Renal cortical epithelial cell (primary cell): ENCODE measurements around the gene SLC34A3. TPM values are rescaled to one million over a fixed set of nuclear protein-coding genes. Genes with fewer than 3 reads are reported as not detected.
"Not testable (repeated sequence)": the region's sequence is repeated elsewhere in the genome, so short reads cannot be mapped to it uniquely, and the experiment has no call there.

Source experiments
- DNase-seq: peaks from one replicate; pipeline ENCODE4 v3.0.0-alpha.2; 2011; ENCODE audit warnings: low read depth
- total RNA-seq: library from RNA; depleted of rRNA; stranded (reverse); fragments of >200 nt; gene quantifications from 2 replicates; pipeline ENCODE4 v1.2.3, GENCODE V29; 2014

The SLC34A3 gene
- total RNA-seq, 1 donor from 2014 or later, result not detected

- no peak for DNase-seq
Observed at GRCh38 chr9:137241490-137242268, 11.0 kb downstream of the SLC34A3 start.

DNA sequence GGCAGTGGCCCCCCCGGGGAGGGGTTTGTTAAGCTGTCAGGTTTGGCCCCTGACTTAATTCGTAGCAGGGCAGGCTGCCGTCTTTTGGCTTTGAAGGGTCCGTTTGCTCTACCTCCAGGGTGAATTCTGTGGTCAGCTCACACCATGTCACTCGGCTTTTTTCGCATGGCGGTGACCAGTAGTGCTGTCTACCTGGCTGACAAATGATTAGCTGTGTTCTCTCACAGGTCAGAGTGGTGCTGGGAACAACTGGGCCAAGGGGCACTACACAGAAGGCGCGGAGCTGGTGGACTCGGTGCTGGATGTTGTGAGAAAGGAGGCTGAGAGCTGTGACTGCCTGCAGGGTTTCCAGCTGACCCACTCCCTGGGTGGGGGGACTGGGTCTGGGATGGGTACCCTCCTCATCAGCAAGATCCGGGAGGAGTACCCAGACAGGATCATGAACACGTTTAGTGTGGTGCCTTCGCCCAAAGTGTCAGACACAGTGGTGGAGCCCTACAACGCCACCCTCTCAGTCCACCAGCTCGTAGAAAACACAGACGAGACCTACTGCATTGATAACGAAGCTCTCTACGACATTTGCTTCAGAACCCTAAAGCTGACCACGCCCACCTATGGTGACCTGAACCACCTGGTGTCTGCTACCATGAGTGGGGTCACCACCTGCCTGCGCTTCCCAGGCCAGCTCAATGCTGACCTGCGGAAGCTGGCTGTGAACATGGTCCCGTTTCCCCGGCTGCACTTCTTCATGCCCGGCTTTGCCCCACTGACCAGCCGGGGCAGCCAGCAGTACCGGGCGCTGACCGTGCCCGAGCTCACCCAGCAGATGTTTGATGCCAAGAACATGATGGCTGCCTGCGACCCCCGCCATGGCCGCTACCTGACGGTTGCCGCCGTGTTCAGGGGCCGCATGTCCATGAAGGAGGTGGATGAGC, 11.8 kb downstream of the SLC34A3 start:
- no peak for DNase-seq

DNA sequence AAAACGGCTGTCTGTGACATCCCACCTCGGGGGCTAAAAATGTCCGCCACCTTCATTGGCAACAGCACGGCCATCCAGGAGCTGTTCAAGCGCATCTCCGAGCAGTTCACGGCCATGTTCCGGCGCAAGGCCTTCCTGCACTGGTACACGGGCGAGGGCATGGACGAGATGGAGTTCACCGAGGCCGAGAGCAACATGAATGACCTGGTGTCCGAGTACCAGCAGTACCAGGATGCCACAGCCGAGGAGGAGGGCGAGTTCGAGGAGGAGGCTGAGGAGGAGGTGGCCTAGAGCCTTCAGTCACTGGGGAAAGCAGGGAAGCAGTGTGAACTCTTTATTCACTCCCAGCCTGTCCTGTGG, 12.5 kb downstream of the SLC34A3 start:
- DNase-seq, result not testable (repeated sequence)

DNA sequence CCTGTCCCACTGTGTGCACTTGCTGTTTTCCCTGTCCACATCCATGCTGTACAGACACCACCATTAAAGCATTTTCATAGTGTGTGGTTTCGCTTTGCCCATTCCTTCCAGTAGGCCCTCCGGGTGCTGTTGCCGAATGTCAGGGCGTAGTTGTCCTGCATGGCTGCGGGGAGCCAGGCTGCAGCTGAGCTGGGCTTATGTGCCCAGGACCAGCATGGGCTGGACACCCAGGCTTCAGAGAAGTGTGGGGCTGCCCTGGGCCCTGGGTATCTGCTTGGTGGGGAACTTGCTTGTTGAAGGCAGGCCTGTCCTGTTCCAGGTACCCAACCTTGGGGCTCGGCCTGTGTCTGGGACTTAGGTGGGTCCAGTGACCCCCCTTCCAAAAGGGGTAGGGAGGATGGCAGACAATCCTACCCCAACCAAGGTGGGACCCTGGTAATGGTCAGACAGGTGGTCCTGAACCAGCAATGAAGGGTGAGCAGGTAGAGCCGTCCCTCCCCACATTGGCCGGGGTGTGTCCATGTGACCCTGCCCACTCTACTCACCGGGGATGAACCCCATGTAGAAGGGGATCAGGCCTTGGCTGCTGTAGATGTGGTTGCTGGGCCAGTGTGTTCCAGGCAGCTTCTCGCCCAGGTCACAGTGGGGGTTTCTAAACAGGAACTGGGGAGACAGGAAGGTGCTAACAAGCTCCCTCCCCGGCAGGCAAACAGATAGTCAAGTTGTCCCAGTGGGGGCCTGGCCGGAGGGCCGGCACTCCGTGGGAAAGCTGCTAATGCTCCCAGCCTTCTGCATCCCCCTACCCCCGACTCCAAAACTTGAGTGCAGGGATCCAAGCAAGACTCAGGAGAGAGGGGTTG, 13.2 kb downstream of the SLC34A3 start:
- DNase-seq, result no peak

- no peak for DNase-seq
Observed at GRCh38 chr9:137244486-137245449, 14.1 kb downstream of the SLC34A3 start.

DNA sequence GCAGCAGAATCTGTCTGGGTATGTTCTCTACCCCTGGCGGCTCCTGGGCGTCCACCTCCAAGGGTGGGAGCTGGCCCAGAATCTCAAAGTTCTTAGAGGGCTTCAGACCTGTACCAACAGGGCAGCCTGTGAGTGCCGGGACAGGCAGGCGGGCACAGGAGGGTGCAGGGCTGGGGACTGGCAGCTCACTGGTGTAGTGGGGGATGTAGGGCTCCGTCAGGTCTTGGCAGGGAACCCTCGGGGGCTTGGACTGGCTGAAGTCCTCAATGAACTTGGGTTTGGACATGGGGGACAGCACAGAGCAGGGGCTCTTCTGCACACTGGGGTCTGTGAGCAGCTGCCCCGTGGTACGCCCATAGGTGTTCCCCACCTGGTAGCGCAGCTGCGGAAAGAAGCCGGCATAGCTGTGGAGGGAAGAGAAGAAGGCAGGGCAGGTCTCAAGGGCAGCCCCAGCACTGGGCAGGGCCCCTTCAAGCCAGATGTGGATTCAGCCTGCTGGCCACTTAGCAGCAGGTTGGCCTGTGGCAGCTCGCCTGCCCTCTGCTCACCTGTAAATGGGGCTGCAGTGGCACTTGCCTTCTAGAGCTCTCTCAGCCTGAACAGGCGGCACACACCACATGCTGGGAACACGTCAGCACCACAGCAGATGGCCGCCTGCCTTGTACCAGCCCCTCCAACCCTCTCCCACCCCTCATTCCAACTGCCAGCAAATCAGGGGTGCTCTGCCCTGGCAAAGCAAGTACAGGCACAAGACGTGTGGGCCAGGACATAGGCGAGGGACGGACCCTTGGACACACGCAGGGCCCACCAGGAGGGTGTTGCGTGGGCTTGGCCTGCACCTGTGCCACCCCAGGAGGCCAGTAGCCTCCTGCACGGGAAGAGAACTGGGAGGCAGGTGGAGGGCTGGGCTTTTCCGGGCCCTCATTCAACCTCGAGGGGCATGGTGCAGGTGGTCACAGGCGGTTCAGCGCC, 15.0 kb downstream of the SLC34A3 start:
- DNase-seq, result no peak

- DNase-seq, result peak; percentile 77
Observed at GRCh38 chr9:137247135-137247915, 16.6 kb downstream of the SLC34A3 start.

DNA sequence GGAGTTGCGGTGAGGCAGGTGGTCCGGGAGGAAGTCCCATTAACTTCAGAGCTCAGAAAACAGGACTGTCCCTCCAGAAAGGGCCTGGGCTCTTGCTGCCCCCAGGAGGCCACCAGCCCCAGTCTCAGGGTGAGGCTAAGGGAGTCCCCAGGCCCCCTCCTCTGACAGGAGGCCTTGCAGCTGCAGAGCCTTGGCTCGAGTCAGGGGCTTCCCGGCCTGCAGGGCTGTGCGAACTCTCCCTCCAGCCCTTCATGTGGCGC, 17.1 kb downstream of the SLC34A3 start:
- no peak for DNase-seq

DNA sequence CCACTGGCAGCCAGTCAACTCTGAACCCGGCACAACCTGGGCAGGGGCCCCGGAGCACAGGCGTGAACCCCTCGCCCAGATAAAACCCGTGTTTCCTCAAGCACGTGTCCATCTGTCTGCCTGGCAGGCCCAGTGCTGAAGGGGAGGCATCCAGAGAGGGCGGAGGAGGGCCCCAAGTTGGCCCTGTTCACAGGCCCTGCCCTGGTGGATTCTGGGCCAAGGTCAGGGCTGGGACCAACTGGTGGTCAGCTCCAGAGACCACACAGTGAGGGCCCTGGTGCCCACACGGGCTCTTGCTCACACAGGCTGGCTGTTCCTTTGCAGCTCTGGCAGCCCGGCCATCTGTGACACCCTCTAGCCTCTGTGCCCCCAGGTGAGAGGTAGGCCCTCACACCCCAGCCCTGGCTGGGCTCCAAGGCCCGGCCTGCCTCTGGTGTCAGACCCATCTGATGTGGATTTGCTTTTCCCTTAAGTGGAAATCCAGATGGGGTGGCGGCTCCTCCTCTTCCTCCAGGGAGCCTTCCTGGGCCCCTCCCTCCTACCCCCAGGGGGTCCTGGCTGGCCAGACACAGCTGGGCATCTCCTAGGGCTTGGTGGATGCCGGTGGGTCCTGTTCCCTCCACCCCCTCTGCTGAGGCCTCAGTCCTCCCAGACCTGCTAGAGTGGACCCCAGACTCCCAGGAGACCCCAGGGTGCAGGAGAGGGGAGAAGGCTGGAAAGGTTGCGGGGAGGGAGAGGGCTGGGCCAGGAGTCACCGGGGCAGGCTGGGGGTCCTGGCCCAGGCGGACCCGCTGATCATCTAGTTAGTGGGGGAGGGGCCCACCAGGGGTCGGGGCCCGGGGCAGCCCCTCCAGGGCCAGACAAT, 19.9 kb downstream of the SLC34A3 start:
- DNase-seq, result no peak

DNA sequence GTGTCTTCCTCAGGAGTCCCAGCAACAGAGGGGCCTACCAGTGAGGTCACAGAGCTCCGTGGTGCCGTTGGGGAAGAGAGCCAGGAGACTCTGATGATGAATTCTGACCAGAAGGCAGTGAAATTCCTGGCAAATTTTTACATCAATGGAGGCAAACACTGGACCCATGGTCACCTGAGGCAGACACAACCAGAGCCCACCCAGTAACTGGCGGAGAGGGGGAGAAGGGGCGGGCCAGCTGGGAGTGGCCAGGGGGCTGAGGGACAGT, 20.4 kb downstream of the SLC34A3 start, which contains the start of gene STPG3:
Gene STPG3 (plus strand): TSS at position 93 of the 268 bp plus-strand sequence. CDS start 1 bp downstream, at position 94.
- no peak for DNase-seq

DNA sequence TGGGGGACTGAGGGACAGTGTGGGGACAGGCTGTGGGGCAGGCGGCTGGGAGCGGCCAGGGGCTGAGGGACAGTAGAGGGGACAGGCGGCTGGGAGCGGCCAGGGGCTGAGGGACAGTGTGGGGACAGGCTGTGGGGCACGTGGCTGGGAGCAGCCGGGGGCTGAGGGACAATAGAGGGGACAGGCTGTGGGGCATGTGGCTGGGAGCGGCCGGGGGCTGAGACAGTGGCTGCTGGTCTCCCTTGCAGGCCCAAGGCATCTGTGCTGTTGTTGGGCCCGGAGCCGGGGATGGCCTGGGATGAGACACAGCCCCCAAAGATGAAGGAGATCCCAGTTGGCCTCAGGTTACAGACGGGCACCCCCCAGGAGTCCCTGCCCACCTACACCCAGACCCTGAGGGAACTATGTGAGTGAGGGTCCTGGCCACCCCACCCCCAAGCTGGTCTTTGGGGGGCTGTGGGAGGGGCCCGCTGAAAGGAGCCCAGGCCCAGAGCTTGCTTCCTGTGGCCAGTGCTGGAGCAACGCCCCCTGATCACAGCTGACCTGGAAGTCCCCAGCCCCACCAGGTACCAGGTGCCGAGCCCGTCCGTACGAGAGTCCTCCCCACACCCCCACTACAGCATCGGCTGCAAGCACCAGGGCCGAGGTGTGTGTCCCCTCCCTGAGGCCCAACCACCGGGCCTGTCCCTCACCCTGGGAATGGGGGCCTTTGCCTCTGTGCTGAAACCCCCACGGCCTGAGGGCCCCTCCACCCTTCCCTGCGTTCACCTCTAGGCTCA, 21.0 kb downstream of the SLC34A3 start:
- DNase-seq, result no peak

DNA sequence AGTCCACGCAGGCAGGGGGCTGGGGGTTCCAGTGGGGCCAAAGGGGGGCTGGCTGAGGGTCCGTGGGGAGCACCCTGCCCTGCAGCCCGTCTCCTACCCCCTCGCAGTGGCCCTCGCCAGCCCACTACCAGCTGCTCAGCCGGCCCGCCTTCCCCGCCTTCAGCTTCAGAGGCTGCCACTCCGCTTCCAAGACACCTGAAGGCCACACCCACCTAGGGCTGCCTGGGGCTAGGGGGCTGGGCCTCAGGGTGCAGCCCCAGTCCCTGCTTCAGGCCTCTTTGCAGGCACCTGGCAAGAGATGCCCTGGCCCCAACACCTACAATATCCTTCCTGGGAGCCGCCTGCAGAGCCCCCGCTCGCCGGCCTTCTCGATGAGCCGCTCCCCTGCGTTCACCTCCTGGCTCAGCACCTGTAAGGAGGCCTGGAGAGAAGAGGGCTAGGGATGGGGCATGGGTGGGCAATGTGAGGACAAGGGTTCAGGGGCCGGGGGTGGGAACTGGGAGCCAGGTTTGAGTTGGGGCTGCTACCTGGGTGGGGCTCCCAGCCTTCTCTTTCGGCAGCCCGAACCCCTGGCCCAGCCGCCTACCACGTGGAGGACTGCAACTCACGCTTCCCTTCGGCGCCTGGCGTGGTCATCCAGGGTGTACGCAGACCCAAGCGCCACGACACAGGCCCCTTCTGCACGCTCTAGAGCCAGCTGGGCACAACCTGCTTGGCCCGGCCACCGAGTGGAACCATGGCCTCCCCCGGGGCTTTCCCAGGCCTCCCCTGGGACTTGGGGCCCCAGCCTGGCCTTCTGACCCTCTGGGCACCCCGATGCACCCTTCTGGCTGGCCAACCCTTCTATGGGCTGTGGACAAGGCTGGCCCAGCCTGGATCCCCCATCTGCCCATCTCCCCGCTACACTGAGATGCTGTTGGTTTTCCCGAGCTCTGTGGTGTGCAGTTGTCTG, 22.1 kb downstream of the SLC34A3 start:
- no peak for DNase-seq

DNA sequence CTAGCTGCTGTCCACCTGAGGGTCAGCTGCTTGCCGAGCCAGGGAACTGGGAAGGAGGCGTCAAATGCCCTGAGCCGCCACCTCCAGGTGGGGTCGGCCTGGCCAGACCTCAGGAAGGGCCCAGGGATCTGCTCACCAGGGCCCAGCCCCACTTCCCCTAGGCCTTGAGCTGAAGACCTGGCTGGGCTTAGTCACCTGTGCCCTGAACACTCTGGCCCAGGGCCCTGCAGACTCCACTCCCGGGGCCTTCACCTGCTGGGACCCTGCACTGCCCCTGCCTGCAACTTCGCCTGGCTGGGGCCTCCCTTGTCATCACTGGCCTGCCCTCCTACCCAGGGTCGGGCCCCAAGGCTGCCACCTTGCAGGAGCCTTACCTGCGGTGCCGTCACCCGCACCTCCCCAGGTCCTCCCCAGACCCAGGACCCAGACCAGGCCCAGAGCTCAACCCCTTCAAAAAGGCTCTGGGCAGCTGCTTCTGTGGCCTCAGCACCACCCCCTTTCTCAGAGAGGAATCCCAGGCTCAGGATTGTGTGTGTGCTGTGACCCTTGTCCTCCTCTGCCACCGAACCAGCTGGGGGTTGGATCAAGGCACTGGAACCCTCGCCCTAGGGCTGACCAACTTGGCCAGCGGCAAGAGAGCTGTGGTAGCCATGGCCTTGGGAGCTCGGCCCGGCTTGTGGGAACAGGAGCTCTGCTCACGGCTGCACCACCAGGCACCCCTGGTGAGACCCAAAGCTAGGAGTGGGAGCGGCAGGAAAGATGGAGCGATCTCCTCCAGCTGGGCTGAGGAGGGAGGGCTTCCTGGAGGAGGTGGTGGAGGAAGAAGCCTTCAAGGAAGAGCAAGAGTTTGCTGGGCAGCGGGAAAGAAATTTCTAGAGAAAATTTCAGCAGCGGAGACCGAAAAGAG, 23.3 kb downstream of the SLC34A3 start:
- DNase-seq, result peak; percentile 62

DNA sequence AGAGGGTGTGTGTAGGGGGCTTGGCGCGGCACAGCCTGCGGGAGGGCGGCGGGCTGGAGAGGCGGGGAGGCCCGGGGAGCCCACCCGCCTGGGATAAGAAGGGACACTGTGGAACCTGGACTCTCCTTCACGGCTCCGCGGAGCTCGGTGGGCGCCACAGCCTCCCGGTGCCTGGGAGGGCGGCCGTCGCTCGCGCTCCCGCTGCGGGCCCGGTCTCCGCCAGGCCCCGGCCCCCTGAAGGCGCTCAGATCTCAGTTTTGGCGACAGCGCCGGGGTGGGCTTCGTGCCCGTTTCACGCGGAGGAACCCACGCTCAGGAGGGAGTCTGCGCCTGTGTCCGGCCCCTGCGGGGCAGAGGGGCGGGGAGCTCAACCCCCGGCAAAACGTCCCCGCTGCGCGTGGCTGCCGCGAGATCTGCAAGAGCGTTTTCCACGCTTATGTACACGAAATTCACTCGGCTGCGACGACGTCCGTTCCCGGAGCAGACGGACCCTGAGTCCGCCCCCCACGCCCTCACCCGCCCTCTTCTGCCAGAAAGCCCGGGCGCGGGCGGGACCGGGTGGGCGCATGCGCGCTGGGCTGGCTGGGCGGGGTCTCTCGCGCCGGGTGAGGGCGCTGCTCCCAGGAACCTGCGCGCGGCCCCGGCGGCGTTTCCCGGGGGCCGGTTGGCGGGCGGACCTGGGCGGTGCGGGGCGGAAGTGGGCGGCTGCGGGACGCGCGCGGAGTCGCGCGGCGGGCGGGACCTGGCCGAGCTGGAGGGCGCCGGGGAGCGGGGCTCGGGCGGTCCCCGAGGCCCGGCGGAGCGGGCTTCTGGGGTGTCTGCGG, 24.1 kb downstream of the SLC34A3 start, which contains the start of gene NELFB:
Gene NELFB (plus strand): TSS at position 704 of the 824 bp plus-strand sequence.
- peak; percentile 45 for DNase-seq
